Activated CD8-positive, alpha-beta memory T cell treated with anti-CD3 and anti-CD28 coated beads for 36 hours (primary cell): ENCODE measurements around the gene MAGI2. TPM values are rescaled to one million over a fixed set of nuclear protein-coding genes. Genes with fewer than 3 reads are reported as not detected.
"Not testable (repeated sequence)": the region's sequence is repeated elsewhere in the genome, so short reads cannot be mapped to it uniquely, and the experiment has no call there.

Experiments used
- CTCF ChIA-PET: fragments of 350-600 bp; sonication (Branson Sonifier 250); formaldehyde crosslinking; loops from one replicate; lab custom pipeline; 2021; ENCODE audit warnings: antibody characterized with exemption; lab: Charles Lee
- POLR2A ChIA-PET: fragments of 350-600 bp; sonication (Branson Sonifier 250); formaldehyde crosslinking; loops from one replicate; lab custom pipeline; 2021; ENCODE audit warnings: antibody characterized with exemption; lab: Charles Lee
- total RNA-seq, 2 experiments: library from RNA; stranded (reverse); gene quantifications; one replicate each; pipeline ENCODE4 v1.2.3, GENCODE V29; 2021

Gene MAGI2
- total RNA-seq, 2 experiments from 2014 or later = 0.17 to 0.30 TPM

DNA sequence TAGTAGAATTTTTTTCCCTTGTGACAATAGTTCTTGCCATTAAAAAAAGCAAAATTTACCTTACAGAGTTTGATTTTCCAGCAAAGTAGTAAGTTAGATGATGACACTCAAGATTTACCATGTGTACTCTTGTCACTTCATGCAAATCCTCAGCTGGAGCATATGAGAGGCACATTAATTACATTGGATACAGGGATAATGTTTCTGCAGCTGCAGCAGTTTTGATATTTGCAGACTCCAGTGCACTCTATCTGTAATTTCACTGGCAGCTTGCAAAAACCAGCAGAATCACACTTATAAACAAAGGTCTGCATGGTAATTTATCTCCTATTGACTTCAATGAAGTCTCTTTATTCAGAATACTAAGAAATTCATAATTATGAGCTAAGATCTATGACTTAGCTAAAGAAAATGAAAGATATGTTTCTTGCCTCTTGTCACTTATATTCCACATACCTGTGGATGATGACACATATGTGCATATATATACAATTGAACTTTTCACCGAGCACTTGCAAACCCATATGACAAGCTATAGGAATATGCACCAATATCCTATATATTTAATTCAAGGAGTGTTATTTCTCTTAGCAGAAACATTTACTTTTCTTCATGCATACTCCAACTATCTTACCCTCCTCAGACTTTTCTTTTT is 1124.3 kb downstream of the MAGI2 start:
- ChIA-PET POLR2A (no interaction called here), CTCF (no interaction called here)

DNA sequence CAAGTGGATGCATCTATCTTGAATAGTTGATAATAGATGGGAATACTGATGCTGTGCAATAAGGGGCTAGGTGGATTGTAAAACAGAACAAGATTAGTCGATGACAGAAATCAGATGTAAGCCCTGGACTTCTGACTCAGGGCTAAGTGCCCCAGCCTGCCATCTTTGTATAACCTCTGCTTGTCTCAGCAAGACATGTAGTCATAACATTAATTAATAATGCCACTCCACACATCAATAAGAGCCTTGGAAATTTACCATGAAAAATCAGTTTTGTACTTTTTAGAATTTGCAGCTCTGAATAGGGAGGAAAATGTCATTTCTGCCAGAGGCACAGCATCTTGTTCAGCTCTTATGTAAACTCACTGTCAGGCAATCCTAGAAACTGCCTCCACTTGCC is 1125.7 kb downstream of the MAGI2 start:
- ChIA-PET POLR2A (no interaction called here), CTCF (no interaction called here)

DNA sequence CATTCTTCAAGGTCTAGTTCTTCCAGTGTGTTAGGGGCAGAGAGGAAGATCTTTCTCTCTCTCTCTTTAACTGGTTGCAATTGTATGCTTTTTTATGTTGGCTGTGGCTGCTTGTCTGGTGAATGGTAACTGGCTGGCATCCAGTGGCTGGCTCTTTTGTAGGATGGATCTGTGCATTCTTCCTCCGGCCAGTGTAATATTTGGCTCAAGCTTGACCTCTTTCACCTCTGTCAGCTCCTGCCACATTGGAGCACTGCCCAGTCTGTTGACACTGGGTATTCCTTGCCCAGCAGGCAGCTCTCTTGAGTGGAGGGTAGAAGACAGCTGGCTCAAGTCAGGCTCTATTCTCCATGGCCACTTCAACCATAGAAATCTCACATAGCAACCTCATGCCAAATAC is 1126.6 kb downstream of the MAGI2 start:
- CTCF ChIA-PET = no interaction called here

DNA sequence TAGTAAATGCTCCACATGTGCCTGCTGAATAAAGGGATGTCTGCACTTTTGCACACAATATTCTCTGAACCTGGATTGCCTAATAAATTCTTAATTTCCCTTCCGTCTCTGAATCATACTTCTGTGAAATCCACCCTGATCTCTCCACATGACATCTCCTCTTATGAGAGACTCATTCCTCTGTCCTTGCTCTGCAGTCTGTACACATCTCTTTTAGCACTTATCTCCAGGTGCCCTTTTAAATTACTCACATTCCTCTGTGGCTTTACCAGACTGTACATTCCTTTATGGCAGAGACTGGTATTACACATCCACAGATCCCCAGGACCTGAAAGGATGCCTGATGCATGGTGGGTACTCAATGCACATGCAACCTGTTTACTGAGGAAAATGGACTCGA is 1127.3 kb downstream of the MAGI2 start:
- ChIA-PET CTCF (no interaction called here), POLR2A (no interaction called here)

More for the DNA sequence above, 1126.6 kb downstream of the MAGI2 start:
- POLR2A ChIA-PET = no interaction called here

DNA sequence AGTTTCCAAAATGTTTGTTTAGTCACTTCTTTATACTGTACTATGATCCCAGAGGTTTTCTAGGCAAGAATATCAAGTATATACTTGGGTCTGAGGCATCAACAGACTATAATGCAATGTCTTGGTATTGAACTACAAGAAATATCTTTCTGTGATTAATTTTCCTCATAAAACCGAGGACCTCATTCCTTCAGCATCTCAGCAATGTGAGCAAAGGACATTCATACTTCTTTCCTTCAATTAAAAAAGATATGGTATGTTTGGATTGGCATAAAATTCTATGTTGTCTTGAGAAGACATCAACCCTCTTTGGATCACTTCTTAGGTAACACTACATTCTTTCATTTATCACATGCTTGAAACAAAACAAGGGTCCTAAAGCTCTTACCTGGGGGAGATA is 1130.3 kb downstream of the MAGI2 start:
- CTCF ChIA-PET = no interaction called here
- POLR2A ChIA-PET = no interaction called here

DNA sequence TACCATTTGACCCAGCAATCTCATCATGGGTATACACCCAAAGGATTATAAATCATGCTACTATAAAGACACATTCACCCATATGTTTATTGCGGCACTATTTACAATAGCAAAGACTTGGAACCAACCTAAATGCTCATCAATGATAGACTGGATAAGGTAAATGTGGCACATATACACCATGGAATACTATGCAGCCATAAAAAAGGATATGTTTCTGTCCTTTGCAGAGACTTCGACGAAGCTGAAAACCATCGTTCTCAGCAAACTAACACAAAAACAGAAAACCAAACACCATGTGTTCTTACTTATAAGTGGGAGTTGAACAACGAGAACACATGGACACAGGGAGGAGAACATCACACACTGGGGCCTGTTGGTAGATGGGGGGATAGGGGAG is 1131.2 kb downstream of the MAGI2 start:
- POLR2A ChIA-PET, CTCF ChIA-PET: not testable (repeated sequence)

DNA sequence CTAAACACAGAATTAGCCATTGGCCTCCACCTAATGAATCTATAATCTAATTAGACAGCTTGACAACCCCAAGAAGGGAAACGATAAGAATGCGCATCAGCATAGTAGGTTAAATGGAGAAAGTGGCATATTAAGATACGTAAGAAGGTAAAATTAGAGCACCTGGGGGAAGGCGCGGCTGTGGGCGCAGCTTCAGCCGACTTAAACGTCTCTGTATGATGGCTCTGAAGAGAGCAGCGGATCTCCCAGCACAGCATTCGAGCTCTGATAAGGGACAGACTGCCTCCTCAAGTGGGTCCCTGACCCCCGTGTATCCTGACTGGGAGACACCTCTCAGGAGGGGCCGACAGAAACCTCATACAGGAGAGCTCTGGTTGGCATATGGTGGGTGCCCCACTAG is 1136.1 kb downstream of the MAGI2 start:
- ChIA-PET CTCF (no interaction called here), POLR2A (no interaction called here)

DNA sequence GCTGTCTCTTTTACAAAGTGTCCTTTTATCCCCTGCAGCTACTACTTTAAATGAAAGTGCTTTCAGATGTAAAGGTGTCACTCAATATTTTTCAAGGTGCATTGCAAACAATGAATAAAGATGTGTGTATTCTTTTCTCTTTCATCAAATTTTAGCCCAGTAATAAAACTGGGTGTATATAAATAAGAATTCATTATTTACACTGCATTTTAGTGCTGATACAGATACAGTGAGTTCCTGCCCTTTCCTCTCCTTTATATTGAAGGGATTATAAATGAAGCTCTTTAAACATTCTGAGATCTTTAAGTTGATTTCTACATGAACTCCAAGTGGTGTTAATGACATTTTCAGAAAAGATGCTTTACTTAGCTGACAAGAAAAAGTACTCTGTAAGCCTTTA is 1137.4 kb downstream of the MAGI2 start:
- ChIA-PET CTCF (no interaction called here), POLR2A (no interaction called here)

DNA sequence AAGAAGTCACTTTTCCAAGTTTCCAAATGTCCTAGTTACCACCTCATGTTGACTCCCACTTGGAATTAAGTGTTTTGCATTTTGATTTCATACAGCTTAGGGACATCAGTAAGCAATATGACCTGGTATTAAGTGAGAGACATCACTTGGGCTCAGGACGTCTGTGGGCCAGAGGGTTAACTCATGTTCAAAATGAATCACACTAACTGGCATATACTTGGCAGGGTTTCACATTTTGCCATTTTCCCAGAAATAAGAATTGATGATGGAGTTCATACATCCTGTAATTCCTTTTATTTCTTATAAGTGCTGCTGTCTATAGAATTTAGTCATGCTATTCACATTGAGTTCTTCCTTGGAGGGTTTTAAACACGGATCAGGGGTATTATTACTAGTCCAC is 1138.3 kb downstream of the MAGI2 start:
- ChIA-PET POLR2A (no interaction called here), CTCF (no interaction called here)

DNA sequence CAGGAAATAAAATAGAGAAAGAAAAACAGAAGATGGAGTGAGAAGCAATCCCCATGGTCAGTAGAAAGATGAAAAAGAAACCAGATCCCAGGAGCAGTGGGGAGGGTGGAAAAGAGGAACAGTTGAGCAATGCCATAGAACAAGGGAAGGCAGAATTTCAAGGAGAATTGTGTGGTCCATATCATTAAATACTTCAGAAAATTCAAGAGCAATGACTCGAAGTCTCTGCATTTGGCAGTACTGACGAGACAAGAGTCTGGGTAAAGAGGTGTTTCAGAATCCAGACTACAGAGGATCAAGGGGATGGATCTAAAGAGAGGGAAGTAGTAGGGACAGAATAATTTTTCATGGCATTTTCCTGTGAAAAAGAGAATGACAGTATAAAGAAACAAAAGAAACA is 1142.3 kb downstream of the MAGI2 start:
- POLR2A ChIA-PET = no interaction called here
- CTCF ChIA-PET = no interaction called here

DNA sequence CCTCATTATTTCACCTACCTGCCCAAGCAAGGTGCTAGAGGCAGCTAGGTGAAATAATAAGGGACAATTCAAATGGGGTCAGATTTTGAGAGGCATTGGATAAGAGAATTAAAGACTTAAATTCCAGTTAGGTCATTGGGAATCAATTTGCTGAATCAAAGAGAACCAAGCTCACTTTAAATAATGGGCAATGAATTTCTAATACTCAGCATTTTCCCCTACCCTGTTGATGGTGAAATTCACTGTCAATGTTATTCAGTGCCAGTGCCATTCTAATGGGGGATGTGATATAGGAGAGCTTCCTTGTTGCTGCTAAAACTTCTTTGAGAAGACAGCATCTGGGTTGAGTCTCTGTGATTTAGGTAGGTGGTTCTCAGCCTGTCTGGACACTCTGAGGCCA is 1145.6 kb downstream of the MAGI2 start:
- CTCF ChIA-PET = no interaction called here
- POLR2A ChIA-PET = no interaction called here

DNA sequence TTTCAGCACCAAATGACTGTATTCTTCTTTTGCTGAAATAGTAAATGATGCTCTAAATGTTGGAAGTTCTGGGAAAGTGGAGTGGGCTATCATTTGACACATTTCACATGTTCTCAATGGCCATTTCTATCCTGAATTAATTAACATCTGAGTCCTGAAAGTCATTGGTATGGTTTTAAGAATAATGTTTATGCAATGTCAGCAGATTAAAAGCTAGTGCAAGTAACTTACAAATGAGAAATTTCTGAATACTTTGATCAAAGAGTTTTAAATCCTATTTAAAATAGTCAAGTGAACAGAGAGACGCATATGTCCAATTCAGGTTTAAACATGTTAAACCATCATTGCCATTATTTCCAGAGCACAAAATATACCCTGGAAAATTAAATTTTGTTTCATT is 1146.8 kb downstream of the MAGI2 start:
- ChIA-PET POLR2A (no interaction called here), CTCF (no interaction called here)

DNA sequence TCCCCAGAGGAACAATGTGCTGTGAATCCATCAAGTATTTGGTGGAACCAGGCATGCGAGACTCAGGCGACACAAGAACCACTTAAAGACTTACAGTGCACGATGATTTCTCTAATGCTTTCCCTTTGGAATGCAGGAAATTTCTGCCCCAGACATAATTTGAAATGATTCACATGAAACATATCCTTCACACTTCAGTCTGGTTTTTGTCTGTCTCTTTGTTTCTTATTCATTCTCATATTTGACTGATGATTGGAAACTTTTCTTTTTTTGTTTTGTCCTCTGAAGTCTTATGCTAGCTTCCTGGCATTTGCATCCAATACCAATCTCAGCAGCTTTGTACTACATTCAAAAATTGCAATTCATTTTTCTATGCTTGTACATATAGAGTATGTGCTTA is 1152.1 kb downstream of the MAGI2 start:
- POLR2A ChIA-PET = no interaction called here
- CTCF ChIA-PET = no interaction called here

DNA sequence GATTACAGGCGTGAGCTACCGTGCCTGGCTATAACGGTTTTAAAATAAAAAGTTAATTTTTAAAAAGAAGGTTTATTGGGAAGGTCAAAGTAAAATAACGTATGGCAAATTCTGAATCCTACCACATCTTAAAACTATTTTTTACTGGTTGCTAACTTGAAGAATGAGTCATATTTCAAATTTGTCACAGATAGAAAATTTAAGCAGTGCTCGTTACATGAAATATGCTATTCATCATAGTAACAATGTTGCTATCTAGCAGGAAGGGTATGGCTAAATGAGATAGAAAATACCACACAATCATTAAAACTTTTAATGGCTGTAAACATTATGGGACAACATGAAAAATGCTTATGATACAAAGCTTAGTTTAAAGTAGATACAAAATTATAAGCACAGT is 1154.4 kb downstream of the MAGI2 start:
- CTCF ChIA-PET = no interaction called here
- POLR2A ChIA-PET = no interaction called here

DNA sequence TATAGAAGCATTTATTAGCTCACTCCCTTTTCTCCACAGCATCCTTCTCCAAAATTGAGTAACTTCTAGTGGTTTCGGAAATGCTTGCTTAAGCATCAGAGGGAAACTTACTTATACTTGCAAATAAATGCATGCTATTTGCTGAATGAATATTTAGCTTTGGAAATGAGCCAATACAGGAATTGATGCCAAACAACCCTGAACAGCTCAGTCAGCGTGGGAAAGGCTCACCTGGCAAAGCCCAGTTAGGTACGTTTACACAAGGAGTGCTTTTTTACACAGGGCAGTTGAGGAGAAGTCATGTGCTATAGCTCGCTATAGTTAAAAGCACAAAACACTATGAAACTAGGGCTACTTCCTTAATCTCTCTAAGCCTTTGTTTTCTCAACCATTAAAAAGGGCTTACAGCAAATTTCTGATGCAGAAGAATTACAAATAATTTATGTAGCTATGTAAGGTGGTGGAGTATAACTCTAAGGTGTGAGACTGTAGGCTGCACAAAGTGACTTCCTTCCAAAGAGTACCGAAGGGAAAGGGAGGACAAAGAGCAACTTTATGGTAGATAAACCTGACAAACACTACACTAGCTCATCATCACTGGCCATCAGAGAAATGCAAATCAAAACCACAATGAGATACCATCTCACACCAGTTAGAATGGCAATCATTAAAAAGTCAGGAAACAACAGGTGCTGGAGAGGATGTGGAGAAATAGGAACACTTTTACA is 1156.7 kb downstream of the MAGI2 start:
- POLR2A ChIA-PET = no interaction called here
- CTCF ChIA-PET = no interaction called here

DNA sequence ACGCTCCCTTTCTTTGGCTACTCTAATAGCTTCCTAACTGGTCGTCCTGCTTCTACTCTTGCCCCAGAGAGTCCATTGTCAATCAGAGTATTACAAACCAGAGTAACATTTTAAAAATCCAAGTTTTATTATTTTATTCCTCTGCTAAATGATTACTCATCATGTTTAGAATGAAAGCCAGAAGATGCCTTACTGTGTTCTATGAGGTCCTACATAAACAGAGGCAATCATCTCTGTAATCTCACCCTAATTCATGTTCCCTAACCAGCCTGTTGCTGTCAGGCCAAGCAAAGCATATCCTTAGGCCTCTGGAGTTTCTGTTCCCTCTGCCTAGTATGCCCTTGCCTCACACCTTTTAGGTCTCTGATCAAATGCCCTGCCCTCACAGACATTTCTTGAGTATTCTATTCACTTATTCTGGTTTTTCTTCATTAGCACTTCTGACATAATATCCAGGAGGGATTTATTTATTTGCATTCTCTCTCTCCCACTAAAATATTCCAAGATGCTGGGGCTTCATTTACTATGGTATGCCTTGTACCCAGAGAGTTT is 1157.3 kb downstream of the MAGI2 start:
- ChIA-PET POLR2A (no interaction called here), CTCF (no interaction called here)

DNA sequence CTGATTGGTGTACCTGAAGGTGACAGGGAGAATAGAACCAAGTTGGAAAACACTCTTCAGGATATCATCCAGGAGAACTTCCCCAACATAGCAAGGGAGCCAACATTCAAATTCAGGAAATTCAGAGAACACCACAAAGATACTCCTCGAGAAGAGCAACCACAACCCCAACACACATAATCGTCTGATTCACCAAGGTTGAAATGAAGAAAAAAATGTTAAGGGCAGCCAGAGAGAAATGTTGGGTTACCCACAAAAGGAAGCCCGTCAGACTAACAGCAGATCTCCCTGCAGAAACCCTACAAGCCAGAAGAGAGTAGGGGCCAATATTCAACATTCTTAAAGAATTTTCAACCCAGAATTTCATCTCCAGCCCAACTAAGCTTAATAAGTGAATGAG is 1164.0 kb downstream of the MAGI2 start:
- POLR2A ChIA-PET, CTCF ChIA-PET: not testable (repeated sequence)

DNA sequence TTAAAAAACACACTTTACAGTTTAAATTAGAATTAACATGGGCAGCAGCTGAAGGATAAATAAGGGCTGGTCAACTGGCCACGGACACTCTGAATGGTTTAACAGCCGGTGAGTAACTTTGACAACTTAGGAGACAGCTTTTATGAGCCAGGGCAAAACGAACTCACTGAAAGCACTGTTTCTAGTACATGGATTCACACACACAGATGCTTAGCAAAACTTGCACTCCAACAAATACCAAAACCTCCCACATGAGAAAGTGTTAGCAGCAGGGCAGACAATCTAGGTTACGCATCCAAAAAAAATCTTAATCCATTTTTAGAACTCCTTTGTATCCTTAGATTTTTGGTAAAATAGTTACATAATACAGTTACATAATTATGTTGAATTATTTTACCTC is 1168.5 kb downstream of the MAGI2 start:
- POLR2A ChIA-PET = no interaction called here
- CTCF ChIA-PET = no interaction called here

DNA sequence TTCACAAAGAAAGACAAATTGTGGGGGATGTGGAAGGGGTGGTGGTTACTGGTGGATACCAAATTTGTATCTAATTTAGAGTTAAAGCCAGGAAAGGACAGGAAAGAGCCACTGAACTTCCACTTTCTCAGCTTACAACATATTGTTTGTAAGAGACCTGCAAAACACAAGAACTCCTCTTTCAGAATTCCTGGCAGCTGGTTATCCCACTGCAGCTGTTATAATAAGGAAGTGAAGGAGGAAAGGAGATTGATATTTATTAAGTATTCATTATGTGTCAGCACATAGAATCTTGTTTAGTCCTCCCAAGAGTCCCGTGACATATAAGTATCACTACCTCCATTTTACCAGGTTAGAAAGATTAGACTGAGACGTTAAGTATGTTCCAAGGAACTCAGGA is 1173.2 kb downstream of the MAGI2 start:
- CTCF ChIA-PET = no interaction called here
- POLR2A ChIA-PET = no interaction called here

DNA sequence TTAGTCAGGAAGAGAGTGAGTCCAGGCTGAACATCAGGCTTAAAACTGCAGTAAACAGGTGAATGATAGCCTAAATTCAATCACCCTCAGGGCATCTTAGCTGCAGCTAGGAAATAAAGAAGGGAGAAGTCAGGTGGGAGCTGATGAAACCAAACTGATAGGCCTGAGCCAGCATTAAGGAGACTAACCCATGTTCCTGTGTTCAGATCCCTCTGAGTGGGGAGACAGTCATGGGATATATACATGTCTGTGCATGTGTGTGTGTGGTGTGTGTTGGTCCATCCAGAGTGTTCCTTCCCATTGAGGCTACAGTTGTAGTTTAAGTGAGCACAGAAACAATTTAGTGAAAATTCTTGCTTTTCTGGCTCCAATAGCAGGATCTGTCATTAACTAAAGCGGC is 1174.0 kb downstream of the MAGI2 start:
- CTCF ChIA-PET = no interaction called here

DNA sequence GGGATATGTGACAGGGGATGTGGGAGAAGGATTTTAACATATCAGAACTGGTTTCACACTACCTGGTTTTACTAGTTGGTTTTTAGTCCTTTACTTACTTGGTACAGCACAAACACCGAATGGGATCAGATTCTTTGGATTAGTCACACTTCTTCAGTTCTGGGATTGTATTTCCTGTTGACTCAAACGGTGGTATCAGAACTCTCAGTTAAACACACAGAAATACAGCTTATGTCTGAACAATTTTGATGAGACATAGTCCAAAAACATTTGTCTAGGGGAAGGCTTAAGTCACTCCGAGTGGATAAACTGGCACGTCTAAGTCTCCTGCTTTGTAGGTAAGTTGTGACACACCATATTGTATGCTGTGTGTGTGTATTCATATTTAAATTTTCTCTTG is 1174.4 kb downstream of the MAGI2 start:
- POLR2A ChIA-PET = no interaction called here
- CTCF ChIA-PET = no interaction called here

More for the DNA sequence above, 1174.0 kb downstream of the MAGI2 start:
- POLR2A ChIA-PET = no interaction called here
